GM15510 (cell line): ENCODE measurements around the gene RNASE13.

Experiments
- POLR2A ChIP-seq: IDR thresholded peaks from 3 replicates; pipeline ENCODE4 v1.6.1; 2011; ENCODE audit warnings: borderline replicate concordance; ENCODE audit not compliant: insufficient read length; ENCODE audit errors: extremely low read depth

RNASE13 gene

GRCh38 chr14:21054768-21055145 lies 20.1 kb upstream of the RNASE13 start:
- no peak for TF ChIP-seq POLR2A

GRCh38 chr14:21054123-21054767 lies 19.6 kb upstream of the RNASE13 start:
- no peak for TF ChIP-seq POLR2A

- no peak for TF ChIP-seq POLR2A
Measured at GRCh38 chr14:21053184-21054122, 18.8 kb upstream of the RNASE13 start.

- no peak for TF ChIP-seq POLR2A
Measured at GRCh38 chr14:21050597-21050996, 16.0 kb upstream of the RNASE13 start.

GRCh38 chr14:21049271-21049673 lies 14.7 kb upstream of the RNASE13 start:
- no peak for TF ChIP-seq POLR2A

GRCh38 chr14:21048638-21049037 lies 14.0 kb upstream of the RNASE13 start:
- no peak for TF ChIP-seq POLR2A

GRCh38 chr14:21047378-21047781 lies 12.8 kb upstream of the RNASE13 start:
- TF ChIP-seq POLR2A, result no peak

- TF ChIP-seq POLR2A, result no peak
Measured at GRCh38 chr14:21043974-21044618, 9.5 kb upstream of the RNASE13 start.

- no peak for TF ChIP-seq POLR2A
Measured at GRCh38 chr14:21043387-21043973, 8.9 kb upstream of the RNASE13 start.

- no peak for TF ChIP-seq POLR2A
Measured at GRCh38 chr14:21042918-21043317, 8.3 kb upstream of the RNASE13 start.

GRCh38 chr14:21041676-21042433 lies 7.2 kb upstream of the RNASE13 start, which contains the start of gene RNASE7:
TSS of gene RNASE7 (plus strand) at chr14:21042362. CDS start at chr14:21042993, 631 bp downstream.
- no peak for TF ChIP-seq POLR2A

- no peak for TF ChIP-seq POLR2A
Measured at GRCh38 chr14:21040370-21040925, 5.8 kb upstream of the RNASE13 start.

- TF ChIP-seq POLR2A, result no peak
Measured at GRCh38 chr14:21039585-21040369, 5.2 kb upstream of the RNASE13 start.

GRCh38 chr14:21038441-21039422 lies 4.1 kb upstream of the RNASE13 start:
- no peak for TF ChIP-seq POLR2A
